ENCODE data around the gene FRMD8.

FRMD8 gene

DNA sequence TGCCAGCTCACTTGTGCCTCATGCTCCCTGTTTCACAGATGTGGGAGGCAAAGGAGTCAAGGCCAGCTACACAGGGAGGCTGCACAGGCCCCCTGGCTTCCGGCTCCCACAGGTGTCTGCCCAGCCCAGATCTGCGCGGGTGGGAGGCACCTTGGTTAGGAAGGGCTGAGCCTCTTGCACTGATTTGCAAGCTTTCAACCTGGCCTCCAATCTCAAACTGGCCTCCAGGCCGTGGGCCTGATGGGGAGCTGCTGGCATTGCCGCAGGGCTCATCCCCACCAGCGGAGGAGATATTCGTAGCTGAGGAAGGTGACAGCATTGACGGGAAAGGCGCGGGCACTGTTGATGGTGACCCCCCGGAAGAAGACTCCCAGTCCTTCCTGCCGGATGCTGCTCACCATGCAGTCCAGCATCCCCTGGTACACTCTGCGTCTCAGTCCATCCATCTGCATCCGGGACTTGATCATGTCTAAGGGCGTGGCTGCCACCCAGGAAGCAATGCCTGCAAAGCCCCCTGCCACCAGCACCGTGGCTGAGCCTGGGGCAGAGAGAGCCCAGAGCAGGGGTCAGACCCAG, 10.2 kb upstream of the FRMD8 start:
- no peak for DNase-seq

DNA sequence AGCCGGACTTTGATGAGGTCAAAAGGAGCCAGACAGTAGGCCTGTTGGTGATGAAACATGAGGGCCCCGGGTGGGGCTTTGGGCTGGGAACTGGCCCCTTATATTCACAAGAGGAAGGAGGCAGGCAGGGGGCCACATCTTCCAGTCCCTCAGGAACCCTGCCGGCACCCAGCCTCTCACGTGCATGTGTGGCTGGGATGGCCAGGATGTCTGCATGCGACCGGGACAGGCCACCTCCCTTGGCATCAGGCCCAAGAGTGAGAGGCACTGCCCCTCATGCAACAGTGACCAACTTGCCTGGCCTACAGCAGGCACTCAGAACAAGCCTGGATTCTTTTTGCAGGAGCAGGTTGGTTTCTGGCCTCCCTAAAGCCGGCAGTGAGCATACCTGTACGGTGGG, 9.4 kb upstream of the FRMD8 start:
- no peak for DNase-seq

DNA sequence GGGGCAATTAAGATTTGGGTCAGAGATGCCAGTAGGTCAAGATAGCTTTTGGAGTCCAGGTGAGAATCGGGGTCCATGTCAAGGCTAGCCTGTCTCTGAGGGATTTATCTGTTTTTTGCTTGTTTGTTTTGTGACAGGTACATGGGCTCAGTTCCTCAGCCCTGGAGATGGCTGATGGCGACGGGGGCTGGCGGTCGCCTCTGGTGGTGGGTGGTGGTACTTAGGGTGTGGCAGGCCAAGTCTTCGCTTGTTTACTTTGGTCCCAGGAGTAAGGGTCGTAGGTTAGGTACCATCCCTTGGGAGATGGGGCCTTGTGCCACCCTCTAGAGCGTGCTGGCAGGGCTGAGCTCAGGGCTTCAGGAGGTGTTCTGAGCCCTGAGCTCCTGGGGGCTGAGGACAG, 8.7 kb upstream of the FRMD8 start:
- no peak for DNase-seq

DNA sequence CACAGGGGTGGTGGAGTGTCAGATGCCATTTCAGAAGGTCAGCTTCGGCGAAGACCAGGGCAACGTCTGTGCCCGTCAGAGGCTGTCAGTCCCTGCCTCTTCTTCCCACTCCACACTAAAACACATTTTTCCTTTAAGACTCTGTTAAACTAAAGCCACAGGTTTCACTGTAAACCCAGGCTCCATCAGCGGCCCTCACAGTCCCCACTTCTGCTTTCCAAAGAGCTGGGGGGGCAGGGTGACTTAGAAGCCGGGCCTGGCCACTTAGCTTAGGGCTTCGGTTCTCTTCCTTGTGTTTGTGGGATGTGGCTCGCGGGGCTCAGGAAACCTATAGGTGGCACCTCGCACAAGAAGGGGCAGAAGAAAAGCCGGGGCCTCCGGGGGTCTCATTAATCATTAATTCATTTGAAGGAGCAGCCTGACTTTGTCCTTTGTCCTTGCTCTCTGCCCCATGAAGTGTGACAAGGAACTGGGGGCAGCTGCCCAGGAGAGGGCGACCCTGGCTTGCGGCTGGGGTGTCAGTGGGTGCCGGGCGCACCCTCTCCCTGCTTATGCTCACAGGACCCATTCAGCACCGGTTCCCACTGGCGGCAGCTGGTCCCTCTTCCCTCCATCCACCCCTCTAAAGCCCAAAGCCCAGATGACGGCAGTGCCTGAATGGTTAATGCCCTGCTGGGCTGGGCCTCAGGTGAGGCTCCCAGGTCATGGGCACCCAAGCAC, 8.1 kb upstream of the FRMD8 start:
- DNase-seq = peak in 5 of 51 donors; percentile 7 to 31 (median 19)

DNA sequence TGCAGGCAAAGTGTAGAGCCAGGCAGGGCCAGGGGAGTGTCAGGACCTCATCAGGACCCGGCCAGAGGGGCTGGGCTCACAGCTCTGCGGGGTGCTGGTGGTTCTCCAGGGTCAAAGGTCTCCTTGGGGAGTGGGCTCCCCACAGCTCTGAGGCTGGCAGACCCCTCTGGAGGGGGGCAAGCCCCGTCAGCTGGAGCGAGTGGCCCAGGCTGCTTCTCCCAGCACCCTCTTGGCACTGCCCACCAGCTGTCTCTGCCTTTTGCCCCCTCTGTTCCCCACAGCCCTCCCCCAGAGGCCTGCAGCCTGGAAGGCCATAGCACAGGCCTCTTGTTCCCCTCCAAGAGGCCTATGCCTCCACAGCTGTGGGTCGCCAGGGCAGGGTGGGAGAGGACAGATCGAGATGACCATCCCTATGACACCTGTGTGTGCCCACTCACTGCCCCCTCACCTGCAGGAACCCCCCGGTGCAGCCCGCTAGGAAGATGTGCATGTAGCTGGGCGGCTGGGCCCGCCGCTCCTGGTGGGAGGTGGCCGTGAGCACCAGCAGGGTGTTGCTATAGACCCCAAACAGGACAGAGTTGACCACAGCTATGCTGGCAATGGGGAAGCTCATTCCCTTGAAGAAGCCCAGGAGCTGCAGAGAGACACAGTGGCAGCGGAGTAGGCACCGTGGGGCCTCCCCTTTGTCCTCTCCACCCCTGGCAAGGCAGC, 7.4 kb upstream of the FRMD8 start:
- DNase-seq = no peak

DNA sequence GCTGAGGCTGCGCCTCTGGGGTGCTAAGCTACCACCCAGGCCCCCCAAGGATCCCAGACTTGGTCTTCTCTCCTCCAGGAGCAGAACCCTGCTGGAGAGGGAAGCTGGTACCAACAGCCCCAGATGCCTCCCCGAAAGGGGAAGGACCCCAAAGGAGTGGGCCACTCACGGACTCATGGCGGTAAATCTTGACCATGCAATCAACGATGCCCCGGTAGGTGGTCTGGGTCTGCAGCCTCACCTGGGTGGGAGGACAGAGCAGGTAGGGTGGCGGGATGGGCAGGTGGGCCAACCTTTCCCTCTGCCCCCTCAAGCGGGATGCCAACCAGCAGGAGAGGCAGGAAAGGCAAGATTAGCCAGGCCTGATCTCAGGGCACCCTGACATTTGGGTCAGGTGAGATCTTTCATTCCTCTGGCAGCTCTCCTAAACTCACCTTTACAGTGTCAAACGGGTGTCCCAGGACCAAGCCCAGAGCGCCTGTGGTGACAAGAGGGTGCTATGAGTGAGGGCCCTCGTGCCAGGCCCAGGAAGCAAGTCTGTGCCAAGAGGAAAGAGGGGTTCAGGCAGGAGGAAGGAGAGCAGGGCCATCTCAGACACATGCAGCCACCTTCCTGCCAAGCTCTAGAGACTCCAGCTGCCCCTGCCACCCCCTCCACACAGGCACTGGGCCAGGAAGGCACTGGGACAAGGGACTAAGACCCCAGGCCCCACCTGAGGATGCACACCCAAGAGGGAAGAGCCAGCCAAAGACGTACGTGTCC, 6.6 kb upstream of the FRMD8 start:
- DNase-seq = no peak

DNA sequence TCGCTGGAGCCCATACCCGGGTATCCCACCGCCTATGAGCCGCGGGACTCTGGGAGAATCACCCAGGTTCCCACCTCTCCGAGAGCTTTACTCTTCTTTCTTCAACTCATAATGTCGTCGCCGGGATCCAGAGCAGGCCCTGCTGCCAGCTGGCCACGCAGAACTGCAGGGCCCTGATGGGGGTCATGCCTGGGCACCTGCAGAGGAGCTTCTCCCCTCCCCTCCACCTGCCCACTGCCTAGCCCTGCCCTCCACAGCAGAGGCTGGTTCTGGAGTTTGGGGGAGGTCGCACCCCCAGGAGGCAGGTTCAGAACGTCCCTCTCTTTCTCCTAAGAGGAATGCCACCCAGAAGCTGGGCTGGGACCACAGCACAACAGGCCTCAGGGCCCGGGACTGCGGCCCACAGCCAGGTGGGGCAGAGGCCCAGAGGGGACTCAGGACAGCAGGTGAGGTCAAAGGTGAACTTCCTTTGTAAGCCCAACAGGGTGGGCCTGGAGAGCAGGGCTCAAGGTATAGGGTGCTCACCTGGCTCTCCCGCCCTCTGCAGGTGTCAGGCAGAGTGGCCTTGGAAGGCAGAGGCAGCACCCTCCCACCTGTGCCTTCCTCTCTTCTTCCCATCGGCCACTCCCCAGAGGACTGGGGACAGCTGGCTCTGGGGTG, 5.8 kb upstream of the FRMD8 start:
- DNase-seq = no peak

DNA sequence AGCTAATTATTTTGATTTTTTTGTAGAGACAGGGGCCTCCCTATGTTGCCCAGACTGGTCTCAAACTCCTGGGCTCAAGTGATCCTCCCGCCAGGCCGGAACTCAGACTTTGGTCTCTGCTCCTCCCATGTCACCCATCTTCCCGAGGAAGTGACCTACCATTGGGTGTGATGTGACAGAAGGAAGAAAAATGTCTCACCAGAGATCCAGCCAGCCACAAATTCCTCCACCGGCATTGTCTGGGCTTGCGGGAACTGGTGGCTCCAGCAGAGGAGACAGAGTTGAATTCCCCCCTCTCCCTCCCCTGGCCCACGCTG, 4.8 kb upstream of the FRMD8 start:
- peak in 2 of 51 donors; percentile 36 to 42 for DNase-seq

DNA sequence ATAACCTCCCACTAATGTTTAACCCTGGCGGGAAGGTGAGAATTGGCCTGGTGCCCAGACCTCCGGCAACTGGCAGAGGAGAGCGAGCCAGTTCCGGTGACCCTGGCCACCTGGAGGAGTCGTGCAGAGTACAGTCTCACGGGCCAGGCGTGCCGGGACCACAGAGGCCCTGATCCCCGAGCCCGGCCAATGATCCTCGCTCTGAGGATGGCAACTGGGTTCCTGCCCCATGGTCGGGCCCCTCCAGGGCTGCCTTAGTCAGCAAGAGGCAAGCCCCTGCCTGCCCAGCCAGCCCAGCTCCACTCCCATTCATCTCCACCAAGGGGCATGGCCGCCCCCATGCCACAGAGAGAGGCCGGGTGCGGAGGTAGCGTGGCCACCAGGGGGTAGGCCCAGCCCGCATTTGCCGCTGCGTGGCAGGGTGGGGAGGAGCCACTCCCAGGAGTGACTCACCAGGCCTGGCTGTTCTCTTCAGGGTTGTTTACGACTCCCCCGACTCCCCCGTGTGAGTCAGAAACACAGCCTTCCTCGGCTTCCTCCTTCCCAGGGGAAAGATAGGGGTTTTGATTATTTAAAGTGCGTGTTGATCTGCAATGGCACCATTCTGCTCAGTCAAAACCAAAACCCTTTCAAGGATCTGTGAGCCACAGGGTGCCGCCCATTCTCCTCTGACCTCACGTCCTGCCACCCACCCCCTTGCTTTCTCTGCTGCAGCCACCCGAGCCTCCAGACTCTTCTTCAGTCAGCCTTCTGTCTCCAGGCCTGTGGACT, 4.2 kb upstream of the FRMD8 start, which contains the start of gene SLC25A45:
Gene SLC25A45 (minus strand): TSS at position 614 of the 771 bp plus-strand sequence. CDS start 695 bp downstream, outside the sequence.
- DNase-seq = peak; percentile 34 to 92 (median 77)

DNA sequence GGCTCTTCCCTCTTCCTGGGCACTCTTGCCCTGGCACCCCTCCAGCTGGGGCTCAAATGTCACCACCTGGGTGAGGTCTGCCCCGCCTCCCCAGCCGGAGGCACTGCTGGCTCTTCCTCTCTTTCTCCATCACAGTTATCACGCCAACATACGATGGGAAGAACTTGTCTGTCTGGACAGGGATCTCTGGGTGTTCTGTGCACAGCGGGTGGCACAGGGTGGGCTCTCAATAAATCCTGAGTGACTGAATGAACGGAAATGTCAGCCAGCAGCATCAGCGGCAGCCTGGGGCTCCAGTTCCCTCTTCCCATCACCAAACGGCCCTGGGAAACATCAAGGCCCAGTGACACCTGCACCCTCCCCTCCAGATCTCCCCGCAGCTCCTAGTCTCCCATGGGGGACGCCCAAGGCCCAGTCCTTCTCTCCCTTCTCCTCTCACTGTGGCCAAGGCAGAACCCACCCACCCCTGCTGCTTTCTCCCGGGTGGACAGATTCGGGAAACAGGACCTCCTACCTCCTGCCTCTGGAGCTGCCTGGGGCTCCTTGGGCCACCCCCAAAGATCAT, 3.6 kb upstream of the FRMD8 start:
- DNase-seq = peak in 1 of 51 donors; percentile 42

DNA sequence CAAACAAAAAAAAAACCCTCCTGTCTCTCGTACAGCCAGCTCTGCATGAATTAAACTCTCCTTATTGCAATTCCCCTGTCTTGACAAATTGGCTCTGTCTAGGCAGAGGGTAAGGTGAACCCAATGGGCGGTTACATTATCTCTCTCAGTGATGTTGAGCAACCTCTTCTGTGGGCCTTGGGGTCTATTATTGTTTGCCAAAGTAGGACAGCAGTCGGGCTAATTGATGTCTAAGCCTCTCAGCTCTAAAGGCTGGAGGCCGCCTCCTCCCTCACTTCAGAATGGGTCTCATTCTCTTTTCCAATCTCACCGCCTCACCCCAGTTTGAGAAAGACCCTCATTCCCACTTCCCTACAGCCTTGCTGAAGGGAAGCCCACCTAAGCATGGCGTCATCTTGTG, 2.7 kb upstream of the FRMD8 start:
- DNase-seq = no peak

DNA sequence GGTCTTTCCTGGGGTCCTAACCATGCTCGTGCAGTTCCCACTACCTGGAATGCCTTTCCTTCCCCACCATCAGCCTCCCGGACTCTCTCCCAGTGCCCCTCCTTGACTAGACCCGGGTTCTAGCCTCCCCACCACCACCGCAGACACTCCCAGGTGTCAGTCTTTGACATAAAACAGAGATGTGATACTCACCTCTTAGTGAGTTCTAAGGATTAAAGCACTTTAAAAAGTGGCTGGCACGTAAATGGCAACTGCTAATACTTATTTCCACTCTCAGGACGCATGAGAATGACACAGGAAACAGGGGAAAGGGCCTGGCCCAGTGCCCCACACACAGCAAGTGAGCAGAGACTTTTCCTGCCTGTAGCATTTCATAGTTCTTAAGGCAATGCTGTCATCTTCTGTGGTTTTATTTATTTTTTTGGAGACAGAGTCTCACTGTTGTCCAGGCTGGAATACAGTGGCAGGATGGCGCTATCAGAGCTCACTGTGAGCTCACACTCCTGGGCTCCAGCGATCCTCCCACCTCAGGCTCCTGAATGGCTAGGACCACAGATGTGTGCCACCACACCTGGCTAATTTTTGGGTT, 2.0 kb upstream of the FRMD8 start:
- DNase-seq = no peak

DNA sequence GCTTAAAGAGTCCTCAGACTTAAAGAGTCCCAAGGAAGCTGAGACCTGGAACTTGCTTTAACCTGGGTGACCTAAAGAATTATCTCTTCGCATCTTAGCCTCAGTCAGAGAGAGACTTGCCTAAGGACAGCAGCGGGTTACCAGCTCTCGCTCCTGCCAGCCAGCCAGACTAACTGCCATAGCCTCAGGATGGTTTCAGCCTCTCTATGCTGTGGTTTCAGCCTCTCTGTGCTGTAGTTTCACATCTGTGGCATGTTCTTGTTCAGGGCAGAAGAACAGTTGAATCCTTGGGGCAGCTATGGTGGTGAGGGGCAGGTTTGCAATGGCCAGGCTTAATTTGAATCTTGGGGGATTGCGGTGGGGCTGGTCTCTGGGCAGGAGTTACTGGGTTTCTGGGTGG, 2.3 kb downstream of the FRMD8 start:
- no peak for DNase-seq

DNA sequence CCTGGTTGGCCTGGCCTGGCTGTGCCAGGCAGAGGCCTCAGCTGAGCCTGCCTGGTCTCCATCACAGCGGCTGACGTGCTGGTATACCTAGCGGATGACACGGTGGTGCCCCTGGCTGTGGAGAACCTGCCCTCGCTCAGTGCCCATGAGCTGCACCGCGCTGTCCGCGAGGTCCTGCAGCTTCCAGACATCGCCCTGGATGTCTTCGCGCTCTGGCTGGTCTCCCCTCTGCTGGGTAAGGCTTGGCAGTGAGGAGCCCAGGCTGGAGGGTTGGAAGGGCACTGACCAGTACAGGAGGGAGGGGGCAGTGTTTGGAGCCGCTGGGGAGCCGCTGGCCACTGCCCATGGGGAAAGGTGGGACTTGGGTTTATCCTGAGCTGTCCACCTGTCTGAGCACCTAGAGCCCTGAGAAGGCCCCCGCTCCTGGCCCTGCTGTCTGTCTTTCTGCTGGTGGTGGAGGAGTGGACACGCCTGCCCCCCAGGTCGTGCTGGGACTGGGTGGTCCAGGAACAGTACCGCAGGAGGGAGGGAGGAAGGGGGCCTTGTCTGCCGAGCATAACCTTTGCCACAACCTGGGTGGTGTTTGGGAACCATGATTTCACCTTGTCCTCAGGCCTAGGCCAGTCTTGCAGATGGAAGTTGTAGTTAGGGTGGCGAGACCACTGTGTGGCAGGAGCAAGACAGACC, 3.0 kb downstream of the FRMD8 start:
- DNase-seq = no peak

DNA sequence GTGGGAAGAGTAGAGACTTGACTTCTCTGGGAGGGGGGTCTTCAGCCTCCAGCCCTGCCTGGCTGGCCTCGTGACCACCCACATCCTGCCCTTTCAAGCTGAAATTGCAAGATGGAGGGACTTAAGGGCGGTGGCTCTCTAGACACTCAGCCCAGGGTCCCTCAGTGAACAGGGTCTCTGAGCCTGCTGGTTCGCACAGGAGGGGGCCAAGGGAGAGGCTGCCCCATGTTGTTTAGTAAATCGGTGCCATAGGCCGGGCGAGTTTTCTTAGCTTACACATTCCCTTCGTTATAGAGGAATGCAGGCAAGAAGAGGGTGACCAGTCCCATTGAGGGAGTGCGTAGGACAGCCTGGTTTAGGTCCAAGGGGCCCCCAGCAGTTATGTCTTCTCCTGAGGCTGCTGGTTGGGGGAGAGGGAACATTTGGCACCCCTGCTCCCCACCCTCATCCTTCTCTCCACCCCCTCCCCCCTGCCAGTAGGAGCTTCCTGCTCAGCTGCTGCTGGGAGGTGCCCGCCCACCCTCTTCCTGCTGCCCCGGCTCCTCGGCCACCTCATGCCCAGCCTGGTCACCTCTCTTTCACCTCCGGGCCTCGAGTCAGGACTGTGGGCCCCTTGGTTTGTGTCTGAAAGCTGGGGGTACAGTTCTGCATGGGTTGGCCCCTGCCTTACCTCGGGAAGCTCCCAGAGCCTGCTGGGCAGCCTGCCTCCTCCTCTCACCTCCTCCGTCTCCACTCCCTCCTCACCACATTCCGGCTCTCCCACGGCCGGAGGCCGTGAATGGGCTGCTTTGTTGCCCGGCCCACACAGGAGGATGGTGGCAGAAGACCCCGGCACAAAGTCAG, 3.9 kb downstream of the FRMD8 start:
- no peak for DNase-seq

DNA sequence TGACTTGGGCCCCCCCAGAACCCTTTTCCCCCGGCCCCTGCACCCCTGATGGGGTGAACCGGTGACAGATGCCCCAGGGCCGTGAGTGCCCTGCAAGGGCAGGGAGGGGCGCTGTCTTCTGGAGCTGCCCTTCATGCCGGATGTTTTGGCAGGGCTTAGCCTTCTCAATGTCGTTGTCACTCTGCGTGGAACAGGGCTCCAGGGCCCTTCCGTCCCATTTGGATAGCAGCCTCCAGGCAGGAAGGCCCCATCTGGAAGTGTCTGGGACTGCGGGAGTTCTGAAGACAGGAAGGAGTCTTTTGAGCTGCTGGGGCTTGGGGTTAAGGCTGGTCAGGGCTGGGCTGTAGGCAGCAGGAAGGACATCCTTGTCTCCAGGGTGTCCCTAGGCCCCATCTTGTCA, 4.6 kb downstream of the FRMD8 start:
- DNase-seq = peak in 1 of 51 donors; percentile 5

DNA sequence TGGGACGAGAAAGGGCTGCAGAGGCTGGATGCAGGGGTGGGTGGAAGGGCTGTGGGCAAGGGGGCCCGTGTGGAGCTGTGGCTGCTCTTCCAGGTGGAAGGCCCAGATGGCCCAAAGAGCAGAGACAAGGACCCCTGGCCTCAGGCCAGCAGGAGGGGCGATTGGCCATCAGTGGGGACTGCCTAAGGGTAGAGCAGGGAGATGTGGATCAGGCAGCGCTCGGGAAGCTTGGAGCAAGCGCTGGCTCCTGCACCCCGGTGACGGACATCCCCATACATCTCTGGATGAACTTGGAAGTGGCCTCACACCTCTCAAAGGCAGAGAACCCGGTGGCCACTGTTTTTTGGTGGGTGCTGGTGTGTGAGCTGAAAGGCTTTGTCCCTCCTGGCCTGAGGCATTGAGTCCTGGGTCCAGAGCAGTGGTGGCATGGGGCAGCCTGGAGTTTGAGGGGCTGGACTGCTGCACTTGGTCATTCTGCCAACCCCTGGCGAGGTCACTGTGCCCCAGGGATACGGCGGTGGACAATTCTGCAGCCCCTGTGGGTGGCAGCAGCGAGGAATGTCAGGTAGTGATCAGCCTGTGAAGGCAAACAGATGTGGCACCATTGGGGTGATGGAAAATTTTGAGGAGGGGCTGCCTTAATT, 5.9 kb downstream of the FRMD8 start:
- no peak for DNase-seq

DNA sequence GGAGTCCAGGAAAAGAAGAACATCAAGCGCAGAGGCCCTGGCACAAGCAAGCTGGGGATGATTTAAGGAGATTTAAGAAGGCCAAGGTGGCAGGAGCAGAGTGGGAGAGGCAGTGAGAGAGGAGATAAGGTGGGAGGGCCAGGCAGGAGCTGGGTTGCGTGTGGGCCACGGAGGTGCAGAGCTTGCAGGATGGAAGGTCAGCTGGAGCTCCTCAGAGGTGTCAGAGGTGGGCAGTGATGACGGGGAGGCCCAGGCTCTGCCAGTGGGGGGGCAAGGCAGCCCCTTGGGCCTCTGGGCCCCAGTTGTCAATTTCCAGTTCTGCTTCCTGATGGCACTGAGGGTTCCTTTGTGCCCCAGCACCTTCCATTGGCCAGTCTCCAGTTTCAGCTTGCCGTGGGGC, 6.5 kb downstream of the FRMD8 start:
- no peak for DNase-seq
